Chondrocyte (in vitro differentiated cells): ENCODE results near the gene EPHB2. TPM values are rescaled to one million over a fixed set of nuclear protein-coding genes. Genes with fewer than 3 reads are reported as not detected.

ENCODE experiments used
- DNase-seq: peaks from one replicate; pipeline ENCODE4 v3.0.0; 2021; ENCODE audit warnings: mixed read lengths, low spot score
- H3K27ac Mint-ChIP-seq: one replicate; pipeline ENCODE4 v1.8.0; 2021; ENCODE audit warnings: mild to moderate bottlenecking, moderate library complexity, mixed read lengths; ENCODE audit not compliant: unreplicated experiment
- H3K27me3 Mint-ChIP-seq: 2 replicates; pipeline ENCODE4 v1.8.0; 2021; ENCODE audit warnings: low read depth, mixed read lengths
- H3K36me3 Mint-ChIP-seq: 2 replicates; pipeline ENCODE4 v1.8.0; 2021; ENCODE audit warnings: low read depth, mixed read lengths
- H3K4me1 Mint-ChIP-seq: 2 replicates; pipeline ENCODE4 v1.8.0; 2021; ENCODE audit warnings: low read depth, mild to moderate bottlenecking, mixed read lengths
- H3K4me3 Mint-ChIP-seq: one replicate; pipeline ENCODE4 v1.8.0; 2021; ENCODE audit warnings: mild to moderate bottlenecking, moderate library complexity, mixed read lengths; ENCODE audit not compliant: unreplicated experiment
- H3K9me3 Mint-ChIP-seq: 2 replicates; pipeline ENCODE4 v1.8.0; 2021; ENCODE audit warnings: low read depth, mixed read lengths
- CTCF ChIP-seq: fragments of 200-600 bp; sonication (generic); IDR thresholded peaks from 2 replicates; pipeline ENCODE4 v1.5.0; 2021; ENCODE audit warnings: antibody characterized with exemption, mild to moderate bottlenecking, moderate library complexity
- total RNA-seq: library from RNA; stranded (reverse); gene quantifications from 3 replicates; pipeline ENCODE4 v1.2.1, GENCODE V29; 2021

EPHB2 gene
- total RNA-seq, 1 donor from 2014 or later, result 44.6 TPM

- DNase-seq, result no peak
- Mint-ChIP-seq H3K4me1 (no peaks in the 10 kb centered on the region), H3K36me3 (no peaks in the 10 kb centered on the region), H3K27me3 (peaks cover 10% of the 10 kb centered on the region), H3K4me3 (no peak overlapping the region), H3K9me3 (no peaks in the 10 kb centered on the region), H3K27ac (no peak overlapping the region)
- TF ChIP-seq CTCF, result no peak
Observed at GRCh38 chr1:22951796-22952195, 241.2 kb downstream of the EPHB2 start.

- no peaks in the 10 kb centered on the region for H3K9me3 Mint-ChIP-seq
- no peak for TF ChIP-seq CTCF
- no peaks in the 10 kb centered on the region for H3K36me3 Mint-ChIP-seq
- peaks cover 10% of the 10 kb centered on the region for H3K27me3 Mint-ChIP-seq
- H3K27ac Mint-ChIP-seq, result no peak overlapping the region
- peak; percentile 68 for DNase-seq
- no peak overlapping the region for H3K4me3 Mint-ChIP-seq
- no peaks in the 10 kb centered on the region for H3K4me1 Mint-ChIP-seq
Observed at GRCh38 chr1:22952694-22953056, 242.0 kb downstream of the EPHB2 start.

GRCh38 chr1:22953057-22953739, 242.6 kb downstream of the EPHB2 start:
- Mint-ChIP-seq H3K27ac (no peak overlapping the region), H3K27me3 (peaks cover 10% of the 10 kb centered on the region), H3K4me1 (no peaks in the 10 kb centered on the region), H3K36me3 (no peaks in the 10 kb centered on the region), H3K4me3 (no peak overlapping the region), H3K9me3 (no peaks in the 10 kb centered on the region)
- TF ChIP-seq CTCF, result no peak
- no peak for DNase-seq

GRCh38 chr1:22953740-22954141, 243.1 kb downstream of the EPHB2 start:
- TF ChIP-seq CTCF, result no peak
- Mint-ChIP-seq H3K36me3 (no peaks in the 10 kb centered on the region), H3K4me3 (no peak overlapping the region), H3K27ac (no peak overlapping the region), H3K27me3 (peaks cover 6% of the 10 kb centered on the region), H3K4me1 (no peaks in the 10 kb centered on the region), H3K9me3 (no peaks in the 10 kb centered on the region)
- no peak for DNase-seq

GRCh38 chr1:22955146-22955545, 244.5 kb downstream of the EPHB2 start:
- H3K4me3 Mint-ChIP-seq, result no peak overlapping the region
- no peak overlapping the region for H3K27ac Mint-ChIP-seq
- peaks cover 3% of the 10 kb centered on the region for H3K27me3 Mint-ChIP-seq
- no peaks in the 10 kb centered on the region for H3K4me1 Mint-ChIP-seq
- H3K36me3 Mint-ChIP-seq, result no peaks in the 10 kb centered on the region
- TF ChIP-seq CTCF, result no peak
- no peak for DNase-seq
- no peaks in the 10 kb centered on the region for H3K9me3 Mint-ChIP-seq
